ENCODE results near the gene CRYGC.

DNA sequence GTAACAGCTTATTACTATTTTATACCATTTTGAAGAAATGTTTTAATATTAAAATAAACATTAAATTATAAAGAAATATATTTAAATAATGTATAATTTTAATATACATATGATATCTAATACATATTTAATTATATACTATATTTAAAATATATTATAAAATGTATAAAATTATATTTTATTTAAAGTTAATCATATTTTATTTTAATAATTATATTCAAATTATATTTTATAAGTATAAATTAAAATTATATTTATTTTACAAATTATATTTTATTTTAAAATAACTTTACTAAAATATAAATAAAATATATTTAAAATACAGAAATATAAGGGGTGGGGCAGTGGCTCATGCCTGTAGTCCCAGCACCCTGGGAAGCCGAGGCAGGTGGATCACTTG, 7.4 kb downstream of the CRYGC start:
- TF ChIP-seq EZH2 (optimal IDR thresholded peaks at IDR 0.05; ENCODE audit: low read depth, low read length): no peak
- TF ChIP-seq, protein P1, sequence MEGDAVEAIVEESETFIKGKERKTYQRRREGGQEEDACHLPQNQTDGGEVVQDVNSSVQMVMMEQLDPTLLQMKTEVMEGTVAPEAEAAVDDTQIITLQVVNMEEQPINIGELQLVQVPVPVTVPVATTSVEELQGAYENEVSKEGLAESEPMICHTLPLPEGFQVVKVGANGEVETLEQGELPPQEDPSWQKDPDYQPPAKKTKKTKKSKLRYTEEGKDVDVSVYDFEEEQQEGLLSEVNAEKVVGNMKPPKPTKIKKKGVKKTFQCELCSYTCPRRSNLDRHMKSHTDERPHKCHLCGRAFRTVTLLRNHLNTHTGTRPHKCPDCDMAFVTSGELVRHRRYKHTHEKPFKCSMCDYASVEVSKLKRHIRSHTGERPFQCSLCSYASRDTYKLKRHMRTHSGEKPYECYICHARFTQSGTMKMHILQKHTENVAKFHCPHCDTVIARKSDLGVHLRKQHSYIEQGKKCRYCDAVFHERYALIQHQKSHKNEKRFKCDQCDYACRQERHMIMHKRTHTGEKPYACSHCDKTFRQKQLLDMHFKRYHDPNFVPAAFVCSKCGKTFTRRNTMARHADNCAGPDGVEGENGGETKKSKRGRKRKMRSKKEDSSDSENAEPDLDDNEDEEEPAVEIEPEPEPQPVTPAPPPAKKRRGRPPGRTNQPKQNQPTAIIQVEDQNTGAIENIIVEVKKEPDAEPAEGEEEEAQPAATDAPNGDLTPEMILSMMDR (IDR thresholded peaks at IDR 0.05; ENCODE audit: low read length): no peak
- TF ChIP-seq EZH2phosphoT487 (IDR thresholded peaks at IDR 0.05; ENCODE audit: low read length): no peak
